HCT116 (cell line): ENCODE results near the gene KY. TPM values are rescaled to one million over a fixed set of nuclear protein-coding genes. Genes with fewer than 3 reads are reported as not detected.

ENCODE experiments used
- ATAC-seq: fragments of 200-7000 bp; cut with Tn5 transposase; 2 replicates; pipeline ENCODE4 v1.9.1; 2020; ENCODE audit warnings: mild to moderate bottlenecking, moderate library complexity
- BruUV-seq: library from RNA; stranded (reverse); fragments of 400-500 nt; replicated peaks from 2 replicates; lab custom pipeline; 2021; lab: Mats Ljungman, UMichigan
- CTCF ChIA-PET: fragments of 300-600 bp; sonication (Branson Sonifier 250); formaldehyde crosslinking; loops from one replicate; lab custom pipeline; 2021; ENCODE audit warnings: antibody characterized with exemption; lab: Charles Lee
- POLR2A ChIA-PET: fragments of 300-600, 350-600 bp; sonication (Branson Sonifier 250); formaldehyde crosslinking; loops from one replicate; lab custom pipeline; 2021; ENCODE audit warnings: antibody characterized with exemption; lab: Charles Lee
- RAD21 ChIA-PET, 2 experiments: fragments of 300-600 bp; sonication (Branson Sonifier 250); formaldehyde crosslinking; loops; one replicate each; lab custom pipeline; 2023; ENCODE audit warnings: low total read pairs in 2 of 2; ENCODE audit not compliant: uncharacterized antibody in 2 of 2, unreplicated experiment in 2 of 2, low non-redundant PET in 1 of 2; lab: Charles Lee
- DNase-seq: peaks from one replicate; pipeline ENCODE4 v3.0.0-alpha.2; 2010; ENCODE audit warnings: low read depth, low spot score
- H2AFZ ChIP-seq: fragments of 200-600 bp; shearing (Covaris generic), sonication (generic); 2 replicates; pipeline ENCODE4 v1.6.1; 2017; ENCODE audit warnings: low read depth, mixed run types, mixed read lengths, antibody characterized with exemption, low read length; ENCODE audit not compliant: poor library complexity, severe bottlenecking
- H3K27ac ChIP-seq: 2 replicates; pipeline ENCODE4 v1.5.1; 2012; ENCODE audit warnings: low read depth, low read length
- H3K27me3 ChIP-seq: fragments of 200-600 bp; sonication (generic); 2 replicates; pipeline ENCODE4 v1.6.1; 2016; ENCODE audit warnings: mixed run types, low read length, mixed read lengths; ENCODE audit not compliant: insufficient read depth
- H3K36me3 ChIP-seq, 2 experiments: fragments of 200-500 bp in 1 of 2; fragments of 200-600 bp in 1 of 2; sonication (Bioruptor generic) in 1 of 2; sonication (generic) in 1 of 2; 2 replicates each; pipeline versions ENCODE4 v1.5.1 to v1.6.1; 2014 to 2016; ENCODE audit warnings: low read length in 2 of 2, inconsistent platforms in 1 of 2, mixed read lengths in 1 of 2, mixed run types in 1 of 2; ENCODE audit not compliant: insufficient read depth in 2 of 2, control insufficient read depth in 1 of 2
- H3K4me1 ChIP-seq, 2 experiments: fragments of 200-600 bp in 1 of 2; sonication (generic) in 1 of 2; 2 replicates each; pipeline versions ENCODE4 v1.5.1 to v1.6.1; 2012 to 2017; ENCODE audit warnings: low read length in 2 of 2, inconsistent platforms in 1 of 2, mild to moderate bottlenecking in 1 of 2, mixed read lengths in 1 of 2, mixed run types in 1 of 2, moderate library complexity in 1 of 2; ENCODE audit not compliant: insufficient read depth in 2 of 2, control insufficient read depth in 1 of 2
- H3K4me2 ChIP-seq: fragments of 200-600 bp; sonication (generic); 2 replicates; pipeline ENCODE4 v1.6.1; 2017; ENCODE audit warnings: mixed run types, low read length, mixed read lengths
- H3K4me3 ChIP-seq, 2 experiments: fragments of 200-600 bp in 1 of 2; sonication (generic) in 1 of 2; replicated peaks in 1 of 2; 2 replicates each; pipeline ENCODE4 v1.5.1; 2011 to 2016; ENCODE audit warnings: low read length in 2 of 2, control low read depth in 1 of 2, low read depth in 1 of 2, mild to moderate bottlenecking in 1 of 2, mixed read lengths in 1 of 2, mixed run types in 1 of 2
- H3K79me2 ChIP-seq: fragments of 200-600 bp; sonication (generic); 2 replicates; pipeline ENCODE4 v1.6.1; 2017; ENCODE audit warnings: mild to moderate bottlenecking, mixed run types, low read length, moderate library complexity, mixed read lengths; ENCODE audit not compliant: insufficient read depth
- H3K9ac ChIP-seq: fragments of 200-600 bp; sonication (generic); 2 replicates; pipeline ENCODE4 v1.6.1; 2016; ENCODE audit warnings: low read length, mixed read lengths
- H3K9me2 ChIP-seq: fragments of 200-600 bp; sonication (generic), shearing (Covaris generic); 2 replicates; pipeline ENCODE4 v1.6.1; 2017; ENCODE audit warnings: mixed run types, mild to moderate bottlenecking, moderate library complexity; ENCODE audit not compliant: insufficient read depth
- H3K9me3 ChIP-seq, 2 experiments: fragments of 200-500 bp in 1 of 2; fragments of 200-600 bp in 1 of 2; sonication (Bioruptor generic) in 1 of 2; sonication (generic) in 1 of 2; 2 replicates each; pipeline ENCODE4 v1.6.1; 2014 to 2017; ENCODE audit warnings: low read length in 2 of 2, mixed read lengths in 2 of 2, inconsistent platforms in 1 of 2, low read depth in 1 of 2, mild to moderate bottlenecking in 1 of 2, mixed run types in 1 of 2, moderate library complexity in 1 of 2; ENCODE audit not compliant: control insufficient read depth in 1 of 2, insufficient read depth in 1 of 2
- H4K20me1 ChIP-seq: fragments of 200-600 bp; sonication (generic), shearing (Covaris generic); 2 replicates; pipeline ENCODE4 v1.6.1; 2017; ENCODE audit warnings: mixed run types, mild to moderate bottlenecking, moderate library complexity; ENCODE audit not compliant: insufficient read depth
- CEBPB ChIP-seq: IDR thresholded peaks from 2 replicates; pipeline ENCODE4 v1.6.1; 2012; ENCODE audit warnings: low read depth
- ELF1 ChIP-seq: IDR thresholded peaks from 2 replicates; pipeline ENCODE4 v1.6.1; 2012; ENCODE audit warnings: low read depth, borderline replicate concordance
- EZH2 ChIP-seq: fragments of 200-600 bp; sonication (generic); IDR thresholded peaks from 2 replicates; pipeline ENCODE4 v1.6.1; 2017; ENCODE audit warnings: antibody characterized with exemption, mixed run types
- EZH2phosphoT487 ChIP-seq: fragments of 200-600 bp; IDR thresholded peaks from 2 replicates; pipeline ENCODE4 v1.6.1; 2018; ENCODE audit warnings: antibody characterized with exemption, borderline replicate concordance
- FOSL1 ChIP-seq: IDR thresholded peaks from 2 replicates; pipeline ENCODE4 v1.6.1; 2012; ENCODE audit warnings: low read depth
- JUND ChIP-seq: IDR thresholded peaks from 2 replicates; pipeline ENCODE4 v1.6.1; 2012
- POLR2A ChIP-seq: IDR thresholded peaks from 2 replicates; pipeline ENCODE4 v1.7.0; 2011; ENCODE audit warnings: borderline replicate concordance; ENCODE audit not compliant: insufficient read depth, insufficient read length; ENCODE audit errors: extremely low read depth
- POLR2AphosphoS5 ChIP-seq: IDR thresholded peaks from 2 replicates; pipeline ENCODE4 v1.6.1; 2011; ENCODE audit warnings: mild to moderate bottlenecking, low read depth, low read length, moderate library complexity
- RAD21 ChIP-seq: IDR thresholded peaks from 2 replicates; pipeline ENCODE4 v1.6.1; 2012; ENCODE audit warnings: low read depth, mild to moderate bottlenecking
- SIN3A ChIP-seq: IDR thresholded peaks from 2 replicates; pipeline ENCODE4 v1.6.1; 2012; ENCODE audit warnings: low read depth
- SP1 ChIP-seq: IDR thresholded peaks from 2 replicates; pipeline ENCODE4 v1.6.1; 2012; ENCODE audit warnings: low read depth
- SRF ChIP-seq: IDR thresholded peaks from 2 replicates; pipeline ENCODE4 v1.6.1; 2012; ENCODE audit warnings: low read depth
- YY1 ChIP-seq: IDR thresholded peaks from 2 replicates; pipeline ENCODE4 v1.6.1; 2011; ENCODE audit warnings: low read length, low read depth, moderate library complexity, mild to moderate bottlenecking; ENCODE audit not compliant: insufficient replicate concordance; ENCODE audit errors: extremely low read depth
- ZFX ChIP-seq: fragments of 450-650 bp; IDR thresholded peaks from 2 replicates; pipeline ENCODE4 v1.6.1; 2017
- ZNF274 ChIP-seq: fragments of 200-500 bp; sonication (Bioruptor generic); IDR thresholded peaks from 2 replicates; pipeline ENCODE4 v1.6.1; 2014; ENCODE audit warnings: mild to moderate bottlenecking, low read depth, low read length, inconsistent platforms
- intact Hi-C: fragments of 100-400 bp; cut with micrococcal nuclease; formaldehyde crosslinking; loops from 2 replicates; pipeline ENCODE4 v1.10.0; 2022
- total RNA-seq: library from RNA; stranded (reverse); gene quantifications from one replicate; pipeline ENCODE4 v1.2.1, GENCODE V29; 2021; ENCODE audit not compliant: unreplicated experiment
- TF ChIP-seq, protein P1 (sequence below): IDR thresholded peaks from 2 replicates; pipeline ENCODE4 v1.6.1; 2012; ENCODE audit warnings: low read depth
- TF ChIP-seq, protein P2 (sequence below): IDR thresholded peaks from 2 replicates; pipeline ENCODE4 v1.6.1; 2011; ENCODE audit warnings: mild to moderate bottlenecking, low read length, moderate library complexity; ENCODE audit not compliant: insufficient replicate concordance; ENCODE audit errors: extremely low read depth

KY gene
- total RNA-seq, 1 experiment from 2014 or later, result not detected

DNA sequence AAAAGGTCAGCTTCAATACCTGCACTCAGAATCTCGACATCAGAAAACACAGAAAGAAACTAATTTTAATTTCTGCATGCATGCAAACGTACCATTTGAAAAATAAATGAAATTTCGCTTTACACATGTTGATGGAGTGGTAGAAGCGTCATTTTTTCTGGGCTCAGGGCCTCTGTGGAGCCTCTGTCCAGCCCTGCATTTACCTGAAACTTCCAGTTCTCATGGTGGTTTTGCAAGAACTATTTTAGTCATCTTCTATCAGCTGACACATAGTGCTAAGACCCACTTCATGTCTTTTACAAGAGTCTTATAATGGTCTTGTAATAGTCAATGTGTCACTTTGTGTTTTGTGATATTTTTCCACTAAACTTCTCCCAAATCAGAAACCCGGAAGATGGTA lies 5.3 kb downstream of the KY start:
- no TSS peak for BruUV-seq
- H3K36me3 ChIP-seq, result no peaks in the 10 kb centered on the region
- DNase-seq (no peak), ATAC-seq (no peak)
- no peaks in the 10 kb centered on the region for H4K20me1 ChIP-seq
- no peaks in the 10 kb centered on the region for H3K9me3 ChIP-seq
- no peak overlapping the region for H3K4me2 ChIP-seq
- ChIA-PET RAD21 (no interaction called here), POLR2A (no interaction called here), CTCF (no interaction called here)
- H3K4me1 ChIP-seq, result no peaks in the 10 kb centered on the region
- H3K79me2 ChIP-seq, result no peaks in the 10 kb centered on the region
- H2AFZ ChIP-seq, result no peak overlapping the region
- TF ChIP-seq ZFX (no peak), POLR2A (no peak), EZH2phosphoT487 (no peak), ZNF274 (no peak), JUND (no peak), RAD21 (no peak), SRF (no peak), EZH2 (no peak), ELF1 (no peak), SIN3A (no peak), SP1 (no peak), POLR2AphosphoS5 (no peak), FOSL1 (no peak), CEBPB (no peak), YY1 (no peak)
- TF ChIP-seq, protein P1, sequence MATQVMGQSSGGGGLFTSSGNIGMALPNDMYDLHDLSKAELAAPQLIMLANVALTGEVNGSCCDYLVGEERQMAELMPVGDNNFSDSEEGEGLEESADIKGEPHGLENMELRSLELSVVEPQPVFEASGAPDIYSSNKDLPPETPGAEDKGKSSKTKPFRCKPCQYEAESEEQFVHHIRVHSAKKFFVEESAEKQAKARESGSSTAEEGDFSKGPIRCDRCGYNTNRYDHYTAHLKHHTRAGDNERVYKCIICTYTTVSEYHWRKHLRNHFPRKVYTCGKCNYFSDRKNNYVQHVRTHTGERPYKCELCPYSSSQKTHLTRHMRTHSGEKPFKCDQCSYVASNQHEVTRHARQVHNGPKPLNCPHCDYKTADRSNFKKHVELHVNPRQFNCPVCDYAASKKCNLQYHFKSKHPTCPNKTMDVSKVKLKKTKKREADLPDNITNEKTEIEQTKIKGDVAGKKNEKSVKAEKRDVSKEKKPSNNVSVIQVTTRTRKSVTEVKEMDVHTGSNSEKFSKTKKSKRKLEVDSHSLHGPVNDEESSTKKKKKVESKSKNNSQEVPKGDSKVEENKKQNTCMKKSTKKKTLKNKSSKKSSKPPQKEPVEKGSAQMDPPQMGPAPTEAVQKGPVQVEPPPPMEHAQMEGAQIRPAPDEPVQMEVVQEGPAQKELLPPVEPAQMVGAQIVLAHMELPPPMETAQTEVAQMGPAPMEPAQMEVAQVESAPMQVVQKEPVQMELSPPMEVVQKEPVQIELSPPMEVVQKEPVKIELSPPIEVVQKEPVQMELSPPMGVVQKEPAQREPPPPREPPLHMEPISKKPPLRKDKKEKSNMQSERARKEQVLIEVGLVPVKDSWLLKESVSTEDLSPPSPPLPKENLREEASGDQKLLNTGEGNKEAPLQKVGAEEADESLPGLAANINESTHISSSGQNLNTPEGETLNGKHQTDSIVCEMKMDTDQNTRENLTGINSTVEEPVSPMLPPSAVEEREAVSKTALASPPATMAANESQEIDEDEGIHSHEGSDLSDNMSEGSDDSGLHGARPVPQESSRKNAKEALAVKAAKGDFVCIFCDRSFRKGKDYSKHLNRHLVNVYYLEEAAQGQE, result no peak
- TF ChIP-seq, protein P2, sequence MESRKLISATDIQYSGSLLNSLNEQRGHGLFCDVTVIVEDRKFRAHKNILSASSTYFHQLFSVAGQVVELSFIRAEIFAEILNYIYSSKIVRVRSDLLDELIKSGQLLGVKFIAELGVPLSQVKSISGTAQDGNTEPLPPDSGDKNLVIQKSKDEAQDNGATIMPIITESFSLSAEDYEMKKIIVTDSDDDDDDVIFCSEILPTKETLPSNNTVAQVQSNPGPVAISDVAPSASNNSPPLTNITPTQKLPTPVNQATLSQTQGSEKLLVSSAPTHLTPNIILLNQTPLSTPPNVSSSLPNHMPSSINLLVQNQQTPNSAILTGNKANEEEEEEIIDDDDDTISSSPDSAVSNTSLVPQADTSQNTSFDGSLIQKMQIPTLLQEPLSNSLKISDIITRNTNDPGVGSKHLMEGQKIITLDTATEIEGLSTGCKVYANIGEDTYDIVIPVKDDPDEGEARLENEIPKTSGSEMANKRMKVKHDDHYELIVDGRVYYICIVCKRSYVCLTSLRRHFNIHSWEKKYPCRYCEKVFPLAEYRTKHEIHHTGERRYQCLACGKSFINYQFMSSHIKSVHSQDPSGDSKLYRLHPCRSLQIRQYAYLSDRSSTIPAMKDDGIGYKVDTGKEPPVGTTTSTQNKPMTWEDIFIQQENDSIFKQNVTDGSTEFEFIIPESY, result no peak
- H3K9ac ChIP-seq, result no peak overlapping the region
- no peaks in the 10 kb centered on the region for H3K9me2 ChIP-seq
- H3K4me3 ChIP-seq, result no peak overlapping the region
- no peak overlapping the region for H3K27ac ChIP-seq
- no peaks in the 10 kb centered on the region for H3K27me3 ChIP-seq
- intact Hi-C loops, result no loop called here
